GM21529 (cell line): ENCODE measurements around the gene GUK1.
A peak's percentile ranks its signal among the peaks of the same experiment; 100 is the strongest.

Experiments used
- ATAC-seq: cut with Tn5 transposase; IDR thresholded peaks from one replicate; pipeline ENCODE4 v1.9.1; 2021; ENCODE audit not compliant: unreplicated experiment

GUK1 gene

GRCh38 chr1:228139931-228140723, at the start of gene GUK1:
TSS of gene GUK1 (plus strand) at chr1:228140279. CDS start at chr1:228140303, 24 bp downstream.
- ATAC-seq, result peak; percentile 89

GRCh38 chr1:228090613-228091081, 49.4 kb upstream of the GUK1 start:
- no peak for ATAC-seq

GRCh38 chr1:228091084-228091483, 49.0 kb upstream of the GUK1 start:
- ATAC-seq, result no peak

- ATAC-seq, result no peak
These were observed 47.6 kb upstream of the GUK1 start for GRCh38 chr1:228092342-228093049.

- no peak for ATAC-seq
These were observed 46.8 kb upstream of the GUK1 start for GRCh38 chr1:228093050-228093906.

- no peak for ATAC-seq
These were observed 45.6 kb upstream of the GUK1 start for GRCh38 chr1:228094432-228095016.

GRCh38 chr1:228095161-228095560, 44.9 kb upstream of the GUK1 start:
- ATAC-seq, result no peak

GRCh38 chr1:228095938-228096337, 44.1 kb upstream of the GUK1 start:
- no peak for ATAC-seq

GRCh38 chr1:228096416-228097332, 43.4 kb upstream of the GUK1 start:
- ATAC-seq, result no peak

- ATAC-seq, result no peak
These were observed 42.6 kb upstream of the GUK1 start for GRCh38 chr1:228097333-228098081.

GRCh38 chr1:228098323-228098931, 41.7 kb upstream of the GUK1 start:
- ATAC-seq, result no peak

GRCh38 chr1:228099331-228099732, 40.7 kb upstream of the GUK1 start:
- ATAC-seq, result no peak

GRCh38 chr1:228100822-228101613, 39.1 kb upstream of the GUK1 start:
- ATAC-seq, result no peak

GRCh38 chr1:228101614-228101993, 38.5 kb upstream of the GUK1 start:
- peak; percentile 4 for ATAC-seq

- ATAC-seq, result peak; percentile 35
These were observed 37.9 kb upstream of the GUK1 start for GRCh38 chr1:228101994-228102790.

- ATAC-seq, result peak; percentile 62
These were observed 37.1 kb upstream of the GUK1 start, which contains the start of gene C1orf35 for GRCh38 chr1:228102791-228103620. TSS of gene C1orf35 (minus strand) at chr1:228103325. CDS start at chr1:228103227, 98 bp downstream.
